ENCODE results near the gene REV1.

The REV1 gene

DNA sequence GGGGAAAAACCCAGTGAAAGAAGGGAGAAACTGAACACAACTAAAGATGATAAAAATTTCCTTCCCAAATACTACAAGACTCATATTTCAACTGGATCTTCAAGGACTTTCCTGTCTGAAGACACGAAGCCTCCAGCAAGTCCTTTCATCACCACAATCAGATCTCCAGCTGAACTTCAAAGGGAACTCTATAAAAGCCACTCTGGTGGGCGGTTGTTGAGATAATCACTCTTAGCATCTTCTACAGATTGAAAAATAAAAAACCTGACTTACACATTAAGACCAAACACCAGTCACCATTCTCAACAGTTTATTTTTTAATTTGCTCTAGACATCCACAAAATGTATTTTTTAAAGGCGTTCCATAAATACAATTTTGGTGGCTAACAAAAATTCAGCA is 4.4 kb downstream of the REV1 start:
- no peak overlapping the region for H2BK5ac ChIP-seq (ENCODE audit: low read length)
- H3K36me3 ChIP-seq (ENCODE audit: control insufficient read depth, insufficient read depth, low read length) = no peaks in the 10 kb centered on the region
- H3K4me2 ChIP-seq (ENCODE audit: low read length) = no peak overlapping the region
- DNase-seq = no peak
- no peak overlapping the region for H3K9ac ChIP-seq (ENCODE audit: low read length)
- H3K56ac ChIP-seq (ENCODE audit: low read length) = no peak overlapping the region
- peaks cover 17% of the 10 kb centered on the region for H3K79me1 ChIP-seq (ENCODE audit: low read length)
- H4K5ac ChIP-seq (ENCODE audit: low read length) = no peak overlapping the region
- WGBS (ENCODE audit: extremely low coverage, insufficient coverage, low lambda C conversion rate) = no CpG with 5 or more reads among the region's 3 CpGs
- peaks cover 57% of the 10 kb centered on the region for H3K79me2 ChIP-seq (ENCODE audit: control insufficient read depth, insufficient read depth, low read length)
- H2BK120ac ChIP-seq (ENCODE audit: low read depth, low read length) = no peak overlapping the region
- no peak overlapping the region for H2AK5ac ChIP-seq (ENCODE audit: low read length)
- no peak overlapping the region for H2BK15ac ChIP-seq (replicated peaks; ENCODE audit: low read depth)
- H3K27me3 ChIP-seq (ENCODE audit: insufficient read depth, low read length, poor library complexity) = no peaks in the 10 kb centered on the region
- no peak overlapping the region for H3K23ac ChIP-seq (ENCODE audit: low read length)
- H4K8ac ChIP-seq (ENCODE audit: low read depth, low read length) = no peak overlapping the region
- H3K18ac ChIP-seq (ENCODE audit: low read length) = no peak overlapping the region
- H3K4me3 ChIP-seq (ENCODE audit: low read length) = no peak overlapping the region
- peaks cover 4% of the 10 kb centered on the region for H3K4me1 ChIP-seq (ENCODE audit: control insufficient read depth, low read depth, low read length)
- H3K4ac ChIP-seq (ENCODE audit: low read depth, low read length) = no peak overlapping the region
- no peak overlapping the region for H3K27ac ChIP-seq (ENCODE audit: low read depth, low read length)

DNA sequence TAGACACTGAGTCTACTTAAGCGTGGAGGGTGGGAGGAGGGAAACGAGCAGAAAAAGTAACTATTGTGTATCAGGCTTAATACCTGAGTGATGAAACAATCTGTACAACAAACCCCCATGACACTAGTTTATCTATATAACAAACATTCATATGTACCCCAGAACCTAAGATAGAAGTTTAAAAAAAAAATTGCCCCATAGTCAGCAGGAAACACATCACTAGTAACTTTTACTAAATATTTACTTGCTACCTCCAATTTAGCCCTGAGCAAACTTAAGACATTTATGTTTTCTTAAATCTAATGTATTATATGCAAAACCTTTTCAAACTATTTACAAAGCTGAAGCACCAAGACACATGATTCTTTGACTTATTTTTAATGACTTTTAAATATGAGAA is 5.6 kb downstream of the REV1 start:
- no peak overlapping the region for H4K8ac ChIP-seq (ENCODE audit: low read depth, low read length)

DNA sequence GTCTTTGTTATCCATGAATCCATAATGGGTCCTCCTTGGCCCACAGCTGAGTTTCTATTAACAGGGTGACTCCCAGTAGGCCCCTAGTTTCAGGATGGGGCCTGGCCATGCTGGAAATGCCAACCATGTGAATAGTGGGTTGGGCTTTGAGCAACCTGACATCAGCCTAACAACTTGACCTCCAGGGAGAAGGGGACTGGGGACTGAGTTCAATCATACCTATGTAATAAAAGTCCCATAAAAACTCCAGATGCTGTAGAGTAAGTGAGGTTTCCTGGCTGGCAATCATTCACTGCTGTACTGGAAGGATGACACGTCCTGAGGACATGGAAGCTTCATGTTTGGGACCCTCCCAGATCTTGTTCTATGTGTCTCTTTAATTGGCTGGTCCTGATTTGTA is 7.9 kb downstream of the REV1 start:
- H3K4me1 ChIP-seq (ENCODE audit: control insufficient read depth, low read depth, low read length) = no peaks in the 10 kb centered on the region
- H2AK5ac ChIP-seq (ENCODE audit: low read length) = no peak overlapping the region
- H3K36me3 ChIP-seq (ENCODE audit: control insufficient read depth, insufficient read depth, low read length) = no peaks in the 10 kb centered on the region
- H3K18ac ChIP-seq (ENCODE audit: low read length) = no peak overlapping the region
- H3K79me2 ChIP-seq (ENCODE audit: control insufficient read depth, insufficient read depth, low read length) = peaks cover 68% of the 10 kb centered on the region
- no peaks in the 10 kb centered on the region for H3K27me3 ChIP-seq (ENCODE audit: insufficient read depth, low read length, poor library complexity)
- peak; percentile 89 for DNase-seq
- peaks cover 16% of the 10 kb centered on the region for H3K79me1 ChIP-seq (ENCODE audit: low read length)
- H3K4me2 ChIP-seq (ENCODE audit: low read length) = no peak overlapping the region
- H2BK15ac ChIP-seq (replicated peaks; ENCODE audit: low read depth) = no peak overlapping the region
- H3K4me3 ChIP-seq (ENCODE audit: low read length) = no peak overlapping the region
- no peak overlapping the region for H4K8ac ChIP-seq (ENCODE audit: low read depth, low read length)
- no peak overlapping the region for H4K5ac ChIP-seq (ENCODE audit: low read length)
- H3K9ac ChIP-seq (ENCODE audit: low read length) = no peak overlapping the region
- no peak overlapping the region for H3K56ac ChIP-seq (ENCODE audit: low read length)
- H2BK5ac ChIP-seq (ENCODE audit: low read length) = no peak overlapping the region
- no peak overlapping the region for H2BK120ac ChIP-seq (ENCODE audit: low read depth, low read length)
- WGBS (ENCODE audit: extremely low coverage, insufficient coverage, low lambda C conversion rate) = no CpG with 5 or more reads among the region's 1 CpG
- no peak overlapping the region for H3K27ac ChIP-seq (ENCODE audit: low read depth, low read length)
- H3K23ac ChIP-seq (ENCODE audit: low read length) = no peak overlapping the region
- no peak overlapping the region for H3K4ac ChIP-seq (ENCODE audit: low read depth, low read length)

More for the DNA sequence above, 5.6 kb downstream of the REV1 start:
- H2BK15ac ChIP-seq (replicated peaks; ENCODE audit: low read depth) = no peak overlapping the region
- no peak overlapping the region for H3K9ac ChIP-seq (ENCODE audit: low read length)
- H3K18ac ChIP-seq (ENCODE audit: low read length) = no peak overlapping the region
- H4K5ac ChIP-seq (ENCODE audit: low read length) = no peak overlapping the region
- H3K4me3 ChIP-seq (ENCODE audit: low read length) = no peak overlapping the region
- peaks cover 4% of the 10 kb centered on the region for H3K4me1 ChIP-seq (ENCODE audit: control insufficient read depth, low read depth, low read length)
- H2BK120ac ChIP-seq (ENCODE audit: low read depth, low read length) = no peak overlapping the region
- WGBS (ENCODE audit: extremely low coverage, insufficient coverage, low lambda C conversion rate) = no CpG with 5 or more reads among the region's 2 CpGs
- H3K23ac ChIP-seq (ENCODE audit: low read length) = no peak overlapping the region
- H3K79me1 ChIP-seq (ENCODE audit: low read length) = peaks cover 19% of the 10 kb centered on the region
- no peak overlapping the region for H2AK5ac ChIP-seq (ENCODE audit: low read length)
- H3K27me3 ChIP-seq (ENCODE audit: insufficient read depth, low read length, poor library complexity) = no peaks in the 10 kb centered on the region
- DNase-seq = no peak
- peaks cover 68% of the 10 kb centered on the region for H3K79me2 ChIP-seq (ENCODE audit: control insufficient read depth, insufficient read depth, low read length)
- no peak overlapping the region for H3K27ac ChIP-seq (ENCODE audit: low read depth, low read length)
- H3K4me2 ChIP-seq (ENCODE audit: low read length) = no peak overlapping the region
- H3K56ac ChIP-seq (ENCODE audit: low read length) = no peak overlapping the region
- no peaks in the 10 kb centered on the region for H3K36me3 ChIP-seq (ENCODE audit: control insufficient read depth, insufficient read depth, low read length)
- H3K4ac ChIP-seq (ENCODE audit: low read depth, low read length) = no peak overlapping the region
- no peak overlapping the region for H2BK5ac ChIP-seq (ENCODE audit: low read length)

DNA sequence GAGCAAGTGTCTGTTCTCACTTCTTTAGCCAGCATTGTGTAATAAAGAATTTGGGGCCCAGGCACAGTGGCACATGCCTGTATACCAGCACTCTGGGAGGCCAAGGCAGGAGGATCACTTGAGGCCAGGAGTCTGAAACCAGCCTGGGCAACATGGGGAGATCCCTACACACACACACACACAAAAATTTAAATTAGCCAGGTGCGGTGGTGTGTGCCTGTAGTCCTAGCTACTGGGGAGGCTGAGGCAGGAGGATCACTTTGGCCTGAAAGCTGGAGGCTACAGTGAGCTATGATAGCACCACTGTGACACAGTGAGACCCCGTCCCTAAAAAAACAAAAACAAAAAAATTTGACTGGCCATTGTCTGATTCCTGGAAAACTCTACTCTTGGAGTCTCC is 8.3 kb downstream of the REV1 start:
- H3K18ac ChIP-seq (ENCODE audit: low read length) = no peak overlapping the region
- no peaks in the 10 kb centered on the region for H3K36me3 ChIP-seq (ENCODE audit: control insufficient read depth, insufficient read depth, low read length)
- H3K4ac ChIP-seq (ENCODE audit: low read depth, low read length) = no peak overlapping the region
- no peak overlapping the region for H3K4me3 ChIP-seq (ENCODE audit: low read length)
- H3K9ac ChIP-seq (ENCODE audit: low read length) = no peak overlapping the region
- H3K27me3 ChIP-seq (ENCODE audit: insufficient read depth, low read length, poor library complexity) = no peaks in the 10 kb centered on the region
- H4K5ac ChIP-seq (ENCODE audit: low read length) = no peak overlapping the region
- peaks cover 67% of the 10 kb centered on the region for H3K79me2 ChIP-seq (ENCODE audit: control insufficient read depth, insufficient read depth, low read length)
- H3K23ac ChIP-seq (ENCODE audit: low read length) = no peak overlapping the region
- H2BK15ac ChIP-seq (replicated peaks; ENCODE audit: low read depth) = no peak overlapping the region
- H3K27ac ChIP-seq (ENCODE audit: low read depth, low read length) = no peak overlapping the region
- no peak overlapping the region for H2BK5ac ChIP-seq (ENCODE audit: low read length)
- no peak overlapping the region for H2BK120ac ChIP-seq (ENCODE audit: low read depth, low read length)
- peaks cover 18% of the 10 kb centered on the region for H3K79me1 ChIP-seq (ENCODE audit: low read length)
- no peak overlapping the region for H3K4me2 ChIP-seq (ENCODE audit: low read length)
- no peak for DNase-seq
- no peak overlapping the region for H4K8ac ChIP-seq (ENCODE audit: low read depth, low read length)
- no peak overlapping the region for H3K56ac ChIP-seq (ENCODE audit: low read length)
- WGBS (ENCODE audit: extremely low coverage, insufficient coverage, low lambda C conversion rate) = no CpG with 5 or more reads among the region's 2 CpGs
- H2AK5ac ChIP-seq (ENCODE audit: low read length) = no peak overlapping the region
- H3K4me1 ChIP-seq (ENCODE audit: control insufficient read depth, low read depth, low read length) = no peaks in the 10 kb centered on the region

DNA sequence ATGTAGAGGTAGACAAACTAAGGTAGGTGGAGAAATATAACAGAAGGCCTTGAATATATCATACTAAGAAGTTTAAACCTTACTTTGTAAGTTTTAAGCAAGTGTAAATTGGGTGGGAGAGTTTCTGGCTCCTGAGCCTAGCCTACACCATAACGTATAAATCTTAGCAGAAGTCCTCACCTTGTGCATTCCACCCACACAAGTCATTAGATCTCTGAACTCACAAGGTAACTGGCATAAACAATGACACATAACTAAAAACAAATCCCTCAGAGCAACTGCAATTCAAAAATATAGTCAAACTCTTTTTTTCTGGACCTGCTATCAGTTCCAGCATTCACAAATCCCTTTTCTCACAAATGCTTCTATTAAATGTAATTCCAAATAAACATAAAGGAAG is 9.4 kb downstream of the REV1 start:
- H4K8ac ChIP-seq (ENCODE audit: low read depth, low read length) = no peak overlapping the region
- H3K4me1 ChIP-seq (ENCODE audit: control insufficient read depth, low read depth, low read length) = no peaks in the 10 kb centered on the region
- no peak overlapping the region for H4K5ac ChIP-seq (ENCODE audit: low read length)
- no peak for DNase-seq
- no peaks in the 10 kb centered on the region for H3K27me3 ChIP-seq (ENCODE audit: insufficient read depth, low read length, poor library complexity)
- H3K18ac ChIP-seq (ENCODE audit: low read length) = no peak overlapping the region
- H2BK5ac ChIP-seq (ENCODE audit: low read length) = no peak overlapping the region
- no peak overlapping the region for H2BK120ac ChIP-seq (ENCODE audit: low read depth, low read length)
- no peak overlapping the region for H3K56ac ChIP-seq (ENCODE audit: low read length)
- H2BK15ac ChIP-seq (replicated peaks; ENCODE audit: low read depth) = no peak overlapping the region
- H2AK5ac ChIP-seq (ENCODE audit: low read length) = no peak overlapping the region
- WGBS (ENCODE audit: extremely low coverage, insufficient coverage, low lambda C conversion rate) = no CpG with 5 or more reads among the region's 1 CpG
- no peak overlapping the region for H3K4me2 ChIP-seq (ENCODE audit: low read length)
- H3K79me2 ChIP-seq (ENCODE audit: control insufficient read depth, insufficient read depth, low read length) = peaks cover 66% of the 10 kb centered on the region
- no peak overlapping the region for H3K9ac ChIP-seq (ENCODE audit: low read length)
- H3K4ac ChIP-seq (ENCODE audit: low read depth, low read length) = no peak overlapping the region
- H3K23ac ChIP-seq (ENCODE audit: low read length) = no peak overlapping the region
- peaks cover 19% of the 10 kb centered on the region for H3K79me1 ChIP-seq (ENCODE audit: low read length)
- H3K27ac ChIP-seq (ENCODE audit: low read depth, low read length) = no peak overlapping the region
- H3K36me3 ChIP-seq (ENCODE audit: control insufficient read depth, insufficient read depth, low read length) = no peaks in the 10 kb centered on the region
- H3K4me3 ChIP-seq (ENCODE audit: low read length) = no peak overlapping the region

DNA sequence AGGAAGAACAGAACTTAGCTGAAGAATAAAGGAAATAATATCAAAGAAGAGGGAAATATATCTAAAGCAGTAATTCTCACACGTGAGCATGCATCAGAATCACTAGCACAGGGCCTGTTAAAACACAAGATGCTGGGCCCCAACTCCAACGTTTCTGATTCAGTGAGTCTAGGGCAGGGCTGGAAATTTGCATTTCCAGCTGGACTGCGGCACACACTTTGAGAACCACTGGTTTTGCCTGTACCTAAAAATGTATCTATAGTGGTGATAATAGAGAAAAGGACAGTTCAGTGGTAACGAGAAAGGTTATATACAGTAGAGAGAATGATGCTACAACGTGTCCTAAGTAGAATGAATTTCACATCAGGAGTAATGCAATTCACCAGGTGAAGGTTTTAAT is 11.2 kb downstream of the REV1 start:
- WGBS (ENCODE audit: extremely low coverage, insufficient coverage, low lambda C conversion rate) = no CpG with 5 or more reads among the region's 5 CpGs
- Histone ChIP-seq H3K4me3 (ENCODE audit: low read length) (no peak overlapping the region), H3K79me1 (ENCODE audit: low read length) (peaks cover 18% of the 10 kb centered on the region), H3K79me2 (ENCODE audit: control insufficient read depth, insufficient read depth, low read length) (peaks cover 59% of the 10 kb centered on the region), H2AK5ac (ENCODE audit: low read length) (no peak overlapping the region), H2BK120ac (ENCODE audit: low read depth, low read length) (no peak overlapping the region), H3K27me3 (ENCODE audit: insufficient read depth, low read length, poor library complexity) (no peaks in the 10 kb centered on the region), H4K5ac (ENCODE audit: low read length) (no peak overlapping the region), H2BK5ac (ENCODE audit: low read length) (no peak overlapping the region), H3K4me2 (ENCODE audit: low read length) (no peak overlapping the region), H3K4ac (ENCODE audit: low read depth, low read length) (no peak overlapping the region), H3K23ac (ENCODE audit: low read length) (no peak overlapping the region), H3K9ac (ENCODE audit: low read length) (no peak overlapping the region), H3K36me3 (ENCODE audit: control insufficient read depth, insufficient read depth, low read length) (no peaks in the 10 kb centered on the region), H4K8ac (ENCODE audit: low read depth, low read length) (no peak overlapping the region), H2BK15ac (replicated peaks; ENCODE audit: low read depth) (no peak overlapping the region), H3K56ac (ENCODE audit: low read length) (no peak overlapping the region), H3K18ac (ENCODE audit: low read length) (no peak overlapping the region), H3K4me1 (ENCODE audit: control insufficient read depth, low read depth, low read length) (no peaks in the 10 kb centered on the region), H3K27ac (ENCODE audit: low read depth, low read length) (no peak overlapping the region)
- DNase-seq = no peak
